ENCODE measurements around the gene CALN1. TPM values are rescaled to one million over a fixed set of nuclear protein-coding genes. Genes with fewer than 3 reads are reported as not detected.

Gene CALN1
- polyA plus RNA-seq, 1 donor from 2014 or later, result 7.8 TPM

- no peak overlapping the region for H3K4me2 ChIP-seq (ENCODE audit: low read length)
- H3K4me3 ChIP-seq (ENCODE audit: low read length), result no peak overlapping the region
- no peak overlapping the region for H3K9ac ChIP-seq (ENCODE audit: low read length)
- TF ChIP-seq REST (IDR thresholded peaks at IDR 0.05; ENCODE audit: borderline replicate concordance) (no peak), EP300 (conservative IDR thresholded peaks at IDR 0.05; ENCODE audit: poor library complexity, severe bottlenecking) (no peak), TAF1 (IDR thresholded peaks at IDR 0.05; ENCODE audit: low read depth) (no peak), MXI1 (conservative IDR thresholded peaks at IDR 0.05; ENCODE audit: poor library complexity, severe bottlenecking) (no peak), CTCF (IDR thresholded peaks at IDR 0.05; ENCODE audit: poor library complexity, severe bottlenecking) (no peak)
- no peaks in the 10 kb centered on the region for H3F3A ChIP-seq (ENCODE audit: insufficient read depth, low read length, poor library complexity, severe bottlenecking)
- no peak overlapping the region for H2AFZ ChIP-seq (ENCODE audit: low read depth, low read length)
- H4K20me1 ChIP-seq (ENCODE audit: insufficient read depth), result no peaks in the 10 kb centered on the region
- no peaks in the 10 kb centered on the region for H3K27me3 ChIP-seq (ENCODE audit: insufficient read depth, low read depth, low read length)
- no peaks in the 10 kb centered on the region for H3K79me2 ChIP-seq (replicated peaks; ENCODE audit: insufficient read depth, low read length)
- H3K9me3 ChIP-seq (ENCODE audit: low read length), result peaks cover 4% of the 10 kb centered on the region
- no peaks in the 10 kb centered on the region for H3K9me2 ChIP-seq (ENCODE audit: insufficient read depth, low read length)
- no peaks in the 10 kb centered on the region for H3K36me3 ChIP-seq (ENCODE audit: insufficient read depth, low read length)
- no peak overlapping the region for H3K27ac ChIP-seq (ENCODE audit: low read length)
These were observed 506.3 kb downstream of the CALN1 start for GRCh38 chr7:71905821-71906220.

- no peak overlapping the region for H3K4me2 ChIP-seq (ENCODE audit: low read length)
- no peaks in the 10 kb centered on the region for H3F3A ChIP-seq (ENCODE audit: insufficient read depth, low read length, poor library complexity, severe bottlenecking)
- peaks cover 4% of the 10 kb centered on the region for H3K9me3 ChIP-seq (ENCODE audit: low read length)
- TF ChIP-seq MXI1 (conservative IDR thresholded peaks at IDR 0.05; ENCODE audit: poor library complexity, severe bottlenecking) (no peak), RAD21 (conservative IDR thresholded peaks at IDR 0.05) (no peak), EP300 (conservative IDR thresholded peaks at IDR 0.05; ENCODE audit: poor library complexity, severe bottlenecking) (no peak)
- no peaks in the 10 kb centered on the region for H3K27me3 ChIP-seq (ENCODE audit: insufficient read depth, low read depth, low read length)
- no peaks in the 10 kb centered on the region for H3K9me2 ChIP-seq (ENCODE audit: insufficient read depth, low read length)
- no peak overlapping the region for H2AFZ ChIP-seq (ENCODE audit: low read depth, low read length)
- no peaks in the 10 kb centered on the region for H4K20me1 ChIP-seq (ENCODE audit: insufficient read depth)
- H3K4me3 ChIP-seq (ENCODE audit: low read length), result no peak overlapping the region
- H3K9ac ChIP-seq (ENCODE audit: low read length), result no peak overlapping the region
- no peaks in the 10 kb centered on the region for H3K79me2 ChIP-seq (replicated peaks; ENCODE audit: insufficient read depth, low read length)
- H3K27ac ChIP-seq (ENCODE audit: low read length), result no peak overlapping the region
- no peaks in the 10 kb centered on the region for H3K36me3 ChIP-seq (ENCODE audit: insufficient read depth, low read length)
These were observed 507.7 kb downstream of the CALN1 start for GRCh38 chr7:71904484-71904883.

- no peak overlapping the region for H3K27ac ChIP-seq (ENCODE audit: low read length)
- no peak overlapping the region for H2AFZ ChIP-seq (ENCODE audit: low read depth, low read length)
- no peaks in the 10 kb centered on the region for H3F3A ChIP-seq (ENCODE audit: insufficient read depth, low read length, poor library complexity, severe bottlenecking)
- H3K4me2 ChIP-seq (ENCODE audit: low read length), result no peak overlapping the region
- peaks cover 4% of the 10 kb centered on the region for H3K9me3 ChIP-seq (ENCODE audit: low read length)
- no peak for TF ChIP-seq CTCF (IDR thresholded peaks at IDR 0.05; ENCODE audit: poor library complexity, severe bottlenecking)
- no peak for TF ChIP-seq REST (IDR thresholded peaks at IDR 0.05; ENCODE audit: borderline replicate concordance)
- TF ChIP-seq EZH2 (IDR thresholded peaks at IDR 0.05; ENCODE audit: borderline replicate concordance, insufficient read depth, low read length, poor library complexity, severe bottlenecking), result no peak
- TF ChIP-seq SMC3 (conservative IDR thresholded peaks at IDR 0.05; ENCODE audit: poor library complexity), result no peak
- no peak for TF ChIP-seq POLR2AphosphoS5 (IDR thresholded peaks at IDR 0.05)
- TF ChIP-seq EP300 (conservative IDR thresholded peaks at IDR 0.05; ENCODE audit: poor library complexity, severe bottlenecking), result no peak
- TF ChIP-seq TAF1 (IDR thresholded peaks at IDR 0.05; ENCODE audit: low read depth), result no peak
- no peak for TF ChIP-seq RAD21 (conservative IDR thresholded peaks at IDR 0.05)
- no peak for TF ChIP-seq MXI1 (conservative IDR thresholded peaks at IDR 0.05; ENCODE audit: poor library complexity, severe bottlenecking)
- H3K79me2 ChIP-seq (replicated peaks; ENCODE audit: insufficient read depth, low read length), result no peaks in the 10 kb centered on the region
- no peaks in the 10 kb centered on the region for H3K27me3 ChIP-seq (ENCODE audit: insufficient read depth, low read depth, low read length)
- no peak overlapping the region for H3K9ac ChIP-seq (ENCODE audit: low read length)
- no peaks in the 10 kb centered on the region for H3K9me2 ChIP-seq (ENCODE audit: insufficient read depth, low read length)
- no peaks in the 10 kb centered on the region for H3K36me3 ChIP-seq (ENCODE audit: insufficient read depth, low read length)
- no peak overlapping the region for H3K4me3 ChIP-seq (ENCODE audit: low read length)
- H4K20me1 ChIP-seq (ENCODE audit: insufficient read depth), result no peaks in the 10 kb centered on the region
These were observed 511.6 kb downstream of the CALN1 start for GRCh38 chr7:71900556-71900955.

Measured in neural cell (in vitro differentiated cells).